ENCODE measurements around the gene SERTAD1.

SERTAD1 gene

GRCh38 chr19:40398417-40399131 is 27.2 kb downstream of the SERTAD1 start:
- ChIA-PET POLR2A (no interaction called here), CTCF (interaction anchor here (1.8 kb wide), 1 partner anchor 22 kb away, joined by 5 read pairs; no protein-coding TSS in a partner anchor)
- no peak overlapping the region for H3K4me3 ChIP-seq (ENCODE audit: low read depth, low read length)
- no peak for DNase-seq (ENCODE audit: low read depth, low spot score)
- no peak for TF ChIP-seq CTCF (IDR thresholded peaks at IDR 0.05; ENCODE audit: insufficient read depth, low read length, missing control alignments)

- ChIA-PET POLR2A (no interaction called here), CTCF (interaction anchor here (1.8 kb wide), 1 partner anchor 23 kb away, joined by 5 read pairs; no protein-coding TSS in a partner anchor)
- TF ChIP-seq CTCF (IDR thresholded peaks at IDR 0.05; ENCODE audit: insufficient read depth, low read length, missing control alignments): no peak
- no peak overlapping the region for H3K4me3 ChIP-seq (ENCODE audit: low read depth, low read length)
- DNase-seq (ENCODE audit: low read depth, low spot score): no peak
These were observed 28.3 kb downstream of the SERTAD1 start for GRCh38 chr19:40397568-40397906.

- CTCF ChIA-PET: interaction anchor here (1.5 kb wide), 1 partner anchor 14 kb away, joined by 4 read pairs; no protein-coding TSS in a partner anchor
These were observed 28.8 kb downstream of the SERTAD1 start for GRCh38 chr19:40396886-40397567.

GRCh38 chr19:40395956-40396355 is 29.8 kb downstream of the SERTAD1 start:
- no peak for DNase-seq (ENCODE audit: low read depth, low spot score)
- ChIA-PET POLR2A (no interaction called here), CTCF (interaction anchor here (0.8 to 1.5 kb wide), 2 partner anchors 15 to 22 kb away, joined by 3 to 4 read pairs; no protein-coding TSS in a partner anchor)

More at GRCh38 chr19:40396886-40397567, 28.8 kb downstream of the SERTAD1 start:
- no peak for TF ChIP-seq CTCF (IDR thresholded peaks at IDR 0.05; ENCODE audit: insufficient read depth, low read length, missing control alignments)
- H3K4me3 ChIP-seq (ENCODE audit: low read depth, low read length): no peak overlapping the region
- POLR2A ChIA-PET: interaction anchor here (0.6 to 0.7 kb wide), 2 partner anchors 46 to 401 kb away, joined by 3 to 4 read pairs; no protein-coding TSS in a partner anchor
- DNase-seq (ENCODE audit: low read depth, low spot score): no peak

GRCh38 chr19:40394816-40395210 is 31.0 kb downstream of the SERTAD1 start:
- POLR2A ChIA-PET: no interaction called here
- TF ChIP-seq CTCF (IDR thresholded peaks at IDR 0.05; ENCODE audit: insufficient read depth, low read length, missing control alignments): no peak
- H3K4me3 ChIP-seq (ENCODE audit: low read depth, low read length): no peak overlapping the region
- CTCF ChIA-PET: interaction anchor here (1.6 kb wide), 1 partner anchor 8 kb away, joined by 6 read pairs; no protein-coding TSS in a partner anchor
- no peak for DNase-seq (ENCODE audit: low read depth, low spot score)

More at GRCh38 chr19:40395956-40396355, 29.8 kb downstream of the SERTAD1 start:
- TF ChIP-seq CTCF (IDR thresholded peaks at IDR 0.05; ENCODE audit: insufficient read depth, low read length, missing control alignments): no peak
- H3K4me3 ChIP-seq (ENCODE audit: low read depth, low read length): no peak overlapping the region

Data from AG04449 (cell line).